H1 (cell line): Measurements from ENCODE around the gene KMT2A. TPM values are rescaled to one million over a fixed set of nuclear protein-coding genes. Genes with fewer than 3 reads are reported as not detected.

ENCODE experiments used
- CTCF ChIA-PET: fragments of 300-600 bp; sonication (Branson Sonifier 250); formaldehyde crosslinking; loops from one replicate; lab custom pipeline; 2021; ENCODE audit not compliant: partially characterized antibody; lab: Charles Lee
- POLR2A ChIA-PET: fragments of 300-600 bp; sonication (Branson Sonifier 250); formaldehyde crosslinking; loops from one replicate; lab custom pipeline; 2021; ENCODE audit warnings: inconsistent platforms; ENCODE audit not compliant: partially characterized antibody; lab: Charles Lee
- DNase-seq, 2 experiments: peaks; one replicate each; pipeline versions ENCODE4 v3.0.0 to v3.0.0-alpha.2; 2010 to 2022; ENCODE audit warnings: low spot score in 2 of 2, low read depth in 1 of 2, mixed read lengths in 1 of 2
- FAIRE-seq: peaks from 2 replicates; lab custom pipeline; 2011; peaks lifted over from hg19 to GRCh38; lab: Jason Lieb, UNC
- H2AFZ ChIP-seq: 2 replicates; pipeline ENCODE4 v1.8.1; 2012; ENCODE audit warnings: low read length, inconsistent platforms
- H2AK5ac ChIP-seq: 2 replicates; pipeline ENCODE4 v1.6.1; 2013; ENCODE audit warnings: low read depth, low read length
- H2BK120ac ChIP-seq: replicated peaks from 2 replicates; pipeline ENCODE3; 2013; ENCODE audit warnings: low read depth, low read length, inconsistent platforms
- H2BK12ac ChIP-seq: 2 replicates; pipeline ENCODE4 v1.6.1; 2013; ENCODE audit warnings: low read depth, low read length
- H2BK15ac ChIP-seq: 2 replicates; pipeline ENCODE4 v1.6.1; 2013; ENCODE audit warnings: low read length
- H2BK20ac ChIP-seq: 2 replicates; pipeline ENCODE4 v1.6.1; 2013; ENCODE audit warnings: low read length
- H2BK5ac ChIP-seq: 2 replicates; pipeline ENCODE4 v1.6.1; 2013; ENCODE audit warnings: low read depth, low read length
- H3K14ac ChIP-seq: 2 replicates; pipeline ENCODE4 v1.6.1; 2013; ENCODE audit warnings: inconsistent platforms; ENCODE audit not compliant: insufficient read length
- H3K18ac ChIP-seq: 2 replicates; pipeline ENCODE4 v1.6.1; 2013; ENCODE audit warnings: low read length; ENCODE audit errors: extremely low read depth
- H3K23ac ChIP-seq: 2 replicates; pipeline ENCODE4 v1.6.1; 2013; ENCODE audit warnings: inconsistent platforms; ENCODE audit not compliant: insufficient read length
- H3K23me2 ChIP-seq: 2 replicates; pipeline ENCODE4 v1.6.1; 2013; ENCODE audit warnings: low read depth, low read length
- H3K27ac ChIP-seq: 2 replicates; pipeline ENCODE4 v1.6.1; 2011; ENCODE audit warnings: low read depth, low read length, inconsistent platforms
- H3K27me3 ChIP-seq, 4 experiments: replicated peaks in 1 of 4; 1 replicate in 1 of 4; 2 replicates in 3 of 4; pipeline versions ENCODE4 v1.6.1 to v1.8.1; 2011 to 2013; ENCODE audit warnings: low read length in 3 of 4, mild to moderate bottlenecking in 3 of 4, inconsistent platforms in 2 of 4, mixed read lengths in 2 of 4, moderate library complexity in 1 of 4; ENCODE audit not compliant: control insufficient read depth in 3 of 4, insufficient read depth in 3 of 4; ENCODE audit errors: extremely low read depth in 1 of 4
- H3K36me3 ChIP-seq, 4 experiments: 2 replicates each; pipeline versions ENCODE4 v1.6.1 to v1.8.1; 2011 to 2013; ENCODE audit warnings: mild to moderate bottlenecking in 4 of 4, low read length in 3 of 4, moderate library complexity in 2 of 4, control low read depth in 1 of 4, inconsistent platforms in 1 of 4; ENCODE audit not compliant: insufficient read depth in 4 of 4, control insufficient read depth in 2 of 4
- H3K4ac ChIP-seq: replicated peaks from 2 replicates; pipeline ENCODE3; 2013; ENCODE audit warnings: low read length, low read depth, mixed read lengths, inconsistent platforms; ENCODE audit not compliant: insufficient read length
- H3K4me1 ChIP-seq, 4 experiments: replicated peaks in 1 of 4; 1 replicate in 1 of 4; 2 replicates in 3 of 4; pipeline versions ENCODE4 v1.6.1 to v1.8.1; 2011 to 2013; ENCODE audit warnings: low read length in 3 of 4, inconsistent platforms in 2 of 4, mixed read lengths in 1 of 4; ENCODE audit not compliant: insufficient read depth in 4 of 4, control insufficient read depth in 3 of 4
- H3K4me2 ChIP-seq, 2 experiments: 2 replicates each; pipeline versions ENCODE4 v1.6.1 to v1.8.1; 2011 to 2013; ENCODE audit warnings: low read depth in 2 of 2, low read length in 2 of 2, control low read depth in 1 of 2, inconsistent platforms in 1 of 2, mild to moderate bottlenecking in 1 of 2; ENCODE audit not compliant: insufficient read depth in 1 of 2
- H3K4me3 ChIP-seq, 4 experiments: fragments of 200-600, 300-600 bp in 1 of 4; sonication (generic), shearing (Covaris generic), sonication (Bioruptor Twin) in 1 of 4; 2 replicates each; pipeline versions ENCODE4 v1.5.1 to v1.8.1; 2011 to 2016; ENCODE audit warnings: low read length in 4 of 4, low read depth in 3 of 4, control low read depth in 2 of 4, inconsistent platforms in 2 of 4, mild to moderate bottlenecking in 2 of 4, mixed read lengths in 1 of 4, moderate library complexity in 1 of 4; ENCODE audit not compliant: insufficient read depth in 2 of 4; ENCODE audit errors: extremely low read depth in 1 of 4
- H3K56ac ChIP-seq: replicated peaks from 2 replicates; pipeline ENCODE3; 2013; ENCODE audit warnings: low read depth, mild to moderate bottlenecking, mixed read lengths, low read length, inconsistent platforms; ENCODE audit not compliant: insufficient read length
- H3K79me1 ChIP-seq: 2 replicates; pipeline ENCODE4 v1.6.1; 2013; ENCODE audit warnings: low read depth, low read length, control low read depth
- H3K79me2 ChIP-seq, 2 experiments: 2 replicates each; pipeline versions ENCODE4 v1.6.1 to v1.8.1; 2012 to 2013; ENCODE audit warnings: low read length in 2 of 2, mild to moderate bottlenecking in 2 of 2, inconsistent platforms in 1 of 2; ENCODE audit not compliant: insufficient read depth in 2 of 2, control insufficient read depth in 1 of 2
- H3K9ac ChIP-seq, 4 experiments: replicated peaks in 1 of 4; 1 replicate in 1 of 4; 2 replicates in 3 of 4; pipeline versions ENCODE4 v1.6.1 to v1.8.1; 2011 to 2013; ENCODE audit warnings: low read depth in 3 of 4, low read length in 3 of 4, control low read depth in 2 of 4, mild to moderate bottlenecking in 2 of 4, moderate library complexity in 2 of 4, inconsistent platforms in 1 of 4; ENCODE audit errors: extremely low read depth in 1 of 4
- H3K9me3 ChIP-seq, 2 experiments: 2 replicates each; pipeline versions ENCODE4 v1.6.1 to v1.8.1; 2012 to 2013; ENCODE audit warnings: mild to moderate bottlenecking in 2 of 2, moderate library complexity in 2 of 2, control low read depth in 1 of 2, inconsistent platforms in 1 of 2, low read depth in 1 of 2, low read length in 1 of 2, mixed read lengths in 1 of 2; ENCODE audit not compliant: insufficient read depth in 2 of 2
- H4K20me1 ChIP-seq, 2 experiments: replicated peaks in 1 of 2; 2 replicates each; pipeline versions ENCODE3 to v1.8.1; 2011 to 2013; ENCODE audit warnings: inconsistent platforms in 2 of 2, low read length in 2 of 2, mild to moderate bottlenecking in 1 of 2; ENCODE audit not compliant: insufficient read depth in 2 of 2, control insufficient read depth in 1 of 2
- H4K5ac ChIP-seq: 2 replicates; pipeline ENCODE4 v1.6.1; 2013; ENCODE audit warnings: low read length, low read depth, mixed read lengths, inconsistent platforms; ENCODE audit not compliant: insufficient read length
- H4K8ac ChIP-seq: 2 replicates; pipeline ENCODE4 v1.8.0; 2013; ENCODE audit warnings: mild to moderate bottlenecking, moderate library complexity, low read length, inconsistent platforms; ENCODE audit not compliant: insufficient read depth; ENCODE audit errors: extremely low read depth
- H4K91ac ChIP-seq: replicated peaks from 2 replicates; pipeline ENCODE3; 2013; ENCODE audit warnings: low read length, mixed read lengths, inconsistent platforms; ENCODE audit not compliant: insufficient read length
- SP1 ChIP-seq: IDR thresholded peaks from 2 replicates; pipeline ENCODE4 v1.6.1; 2011; ENCODE audit warnings: low read depth, low read length
- TCF12 ChIP-seq: IDR thresholded peaks from 2 replicates; pipeline ENCODE4 v1.6.1; 2011; ENCODE audit warnings: low read depth, mild to moderate bottlenecking, low read length
- WGBS, 2 experiments: shearing (Covaris generic) in 1 of 2; methylation state at CpG; one replicate each; pipeline versions ENCODE4 v1.1.6 to v1.1.7; 2013 to 2015; ENCODE audit warnings: low lambda C conversion rate in 2 of 2, mixed read lengths in 2 of 2, inconsistent platforms in 1 of 2, low coverage in 1 of 2, missing lambda C conversion rate in 1 of 2; ENCODE audit not compliant: insufficient replicate concordance in 2 of 2, insufficient coverage in 1 of 2, insufficient read length in 1 of 2; ENCODE audit errors: extremely low coverage in 1 of 2, missing lambda C conversion rate in 1 of 2; 5-methylcytosine and 5-hydroxymethylcytosine counted together
- polyA plus RNA-seq, 7 experiments: library from polyadenylated mRNA; depleted of rRNA in 3 of 7; stranded (reverse) in 5 of 7; unstranded in 2 of 7; fragments of >200 nt in 5 of 7; fragments of 200-250 nt in 2 of 7; gene quantifications; 1 replicate in 5 of 7; 2 replicates in 1 of 7; 4 replicates in 1 of 7; pipeline versions ENCODE4 v1.2.1 to v1.2.3, GENCODE V29; 2011 to 2013; ENCODE audit warnings: missing spikeins in 2 of 7, mixed read lengths in 2 of 7
- total RNA-seq: library from RNA; stranded (reverse); fragmentation: NEBNext Ultra II Directional; extraction: Animal tissue kit (Norgen Biotek cat#: 25700); gene quantifications from 2 replicates; pipeline ENCODE4 v1.2.1, GENCODE V29; 2021

Gene KMT2A
- total and polyA plus RNA-seq, 2 of the 8 experiments (the other 6 are each of a cell fraction or from before 2014, with no cell fraction given) = 35.9 to 62.1 TPM

DNA sequence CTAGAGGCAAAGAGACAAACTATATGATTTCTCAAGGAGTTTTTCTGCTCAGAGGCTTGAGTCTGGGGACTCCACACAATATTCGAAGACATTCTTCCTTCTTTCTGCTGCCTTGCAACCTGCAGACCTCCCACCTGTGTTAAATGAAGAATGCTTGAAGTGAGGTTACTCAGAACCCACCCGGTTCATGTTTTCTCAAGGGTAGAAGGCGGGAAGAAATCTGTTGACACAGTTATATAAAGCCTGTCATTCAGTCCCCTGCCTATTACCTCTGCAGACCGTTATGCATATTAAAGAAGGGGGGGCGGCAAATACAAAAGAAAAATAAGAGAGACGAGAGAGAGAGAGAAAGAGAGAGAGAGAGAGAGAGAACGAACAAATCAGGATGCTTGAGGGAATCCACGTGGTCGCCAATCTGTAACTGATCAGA is 2.2 kb upstream of the KMT2A start:
- peaks cover 23% of the 10 kb centered on the region for H3K23me2 ChIP-seq
- no peak overlapping the region for H2BK20ac ChIP-seq
- no peak overlapping the region for H3K14ac ChIP-seq
- H4K5ac ChIP-seq = no peak overlapping the region
- H3K9me3 ChIP-seq = no peaks in the 10 kb centered on the region
- no peak overlapping the region for H2BK12ac ChIP-seq
- WGBS, 2 experiments = 13% methylated on average over 9 of the region's 9 CpGs; no CpG with 5 or more reads in 1 of the 2 experiments
- H3K18ac ChIP-seq = peak overlapping the region; percentile 91
- H3K27me3 ChIP-seq = no peaks in the 10 kb centered on the region
- peaks cover 0 to 15% (median 4%) of the 10 kb centered on the region in 4 experiments; a peak in 6 of 7 replicates for H3K4me1 ChIP-seq
- H3K79me1 ChIP-seq = no peaks in the 10 kb centered on the region; the same call in 1 of the 2 replicates
- H3K9ac ChIP-seq = peak overlapping the region in 1 of 4 experiments; percentile 48; a peak in 1 of 7 replicates
- peak overlapping the region; percentile 89; the same call in 1 of the 2 replicates for H2AFZ ChIP-seq
- ChIA-PET POLR2A (interaction anchor here (0.5 to 2.9 kb wide), 6 partner anchors 10 to 102 kb away, joined by 3 to 16 read pairs (median 8); partner anchors contain the start of gene ATP5MG), CTCF (interaction anchor here (0.6 kb wide), 1 partner anchor 201 kb away, joined by 3 read pairs; no protein-coding TSS in a partner anchor)
- peak overlapping the region; percentile 75 to 100 for H3K4me2 ChIP-seq
- no peak overlapping the region for H2BK120ac ChIP-seq
- no peak overlapping the region for H2AK5ac ChIP-seq
- no peak overlapping the region for H3K23ac ChIP-seq
- H3K4me3 ChIP-seq = peak overlapping the region; percentile 69 to 91 (median 77); a peak in 7 of 8 replicates
- no peak overlapping the region for H4K8ac ChIP-seq
- H2BK5ac ChIP-seq = no peak overlapping the region
- H3K56ac ChIP-seq = no peak overlapping the region
- no peak overlapping the region for H3K4ac ChIP-seq
- peaks cover 0 to 3% (median 0%) of the 10 kb centered on the region in 4 experiments; a peak in 1 of 8 replicates for H3K36me3 ChIP-seq
- H4K20me1 ChIP-seq = peaks cover 7 to 10% of the 10 kb centered on the region in 2 experiments
- no peak overlapping the region for H4K91ac ChIP-seq
- FAIRE-seq (no peak), DNase-seq (no peak)
- H3K27ac ChIP-seq = no peak overlapping the region
- peaks cover 9 to 26% of the 10 kb centered on the region in 2 experiments for H3K79me2 ChIP-seq
- no peak overlapping the region for H2BK15ac ChIP-seq
- TF ChIP-seq TCF12 = no peak
- TF ChIP-seq SP1 = no peak
